IMR-90 (cell line): ENCODE data around the gene OSBP2. TPM values are rescaled to one million over a fixed set of nuclear protein-coding genes. Genes with fewer than 3 reads are reported as not detected.

Experiments used
- ATAC-seq: fragments of 200-7000 bp; cut with Tn5 transposase; 2 replicates; pipeline ENCODE4 v1.9.1; 2020; ENCODE audit warnings: low read depth, mild to moderate bottlenecking, moderate library complexity
- BruUV-seq: library from RNA; stranded (reverse); fragments of 400-500 nt; replicated peaks from 2 replicates; lab custom pipeline; 2021; lab: Mats Ljungman, UMichigan
- CTCF ChIA-PET: fragments of 300-600 bp; formaldehyde crosslinking; extraction: SDS; loops from one replicate; lab custom pipeline; 2021; ENCODE audit warnings: antibody characterized with exemption; lab: Yijun Ruan, JAX
- POLR2A ChIA-PET: fragments of 300-600 bp; sonication (Branson Sonifier 250); formaldehyde crosslinking; loops from one replicate; lab custom pipeline; 2022; ENCODE audit warnings: antibody characterized with exemption; ENCODE audit not compliant: unreplicated experiment; lab: Charles Lee
- DNase-seq: peaks from one replicate; pipeline ENCODE4 v3.0.0; 2013
- H2AFZ ChIP-seq: replicated peaks from 2 replicates; pipeline ENCODE3; 2013; ENCODE audit warnings: low read length, mild to moderate bottlenecking; ENCODE audit not compliant: poor library complexity
- H2AK5ac ChIP-seq: 2 replicates; pipeline ENCODE4 v1.6.1; 2013; ENCODE audit warnings: low read depth, low read length, inconsistent platforms
- H2AK9ac ChIP-seq: replicated peaks from 2 replicates; pipeline ENCODE3; 2013; ENCODE audit warnings: mild to moderate bottlenecking, low read depth, low read length, moderate library complexity; ENCODE audit not compliant: poor library complexity
- H2BK120ac ChIP-seq: 2 replicates; pipeline ENCODE4 v1.6.1; 2013; ENCODE audit warnings: low read depth, low read length, inconsistent platforms
- H2BK15ac ChIP-seq: 3 replicates; pipeline ENCODE4 v1.6.1; 2013; ENCODE audit warnings: low read depth, low read length, inconsistent platforms
- H2BK20ac ChIP-seq: 2 replicates; pipeline ENCODE4 v1.6.1; 2013; ENCODE audit warnings: low read depth, mild to moderate bottlenecking, inconsistent platforms, low read length, moderate library complexity
- H2BK5ac ChIP-seq: 2 replicates; pipeline ENCODE4 v1.6.1; 2013; ENCODE audit warnings: mild to moderate bottlenecking, low read depth, low read length, inconsistent platforms; ENCODE audit not compliant: poor library complexity, severe bottlenecking
- H3K14ac ChIP-seq: replicated peaks from 2 replicates; pipeline ENCODE4 v1.6.1; 2013; ENCODE audit warnings: low read depth, low read length, inconsistent platforms
- H3K18ac ChIP-seq: 2 replicates; pipeline ENCODE4 v1.6.1; 2013; ENCODE audit warnings: low read depth, low read length, control low read depth
- H3K23ac ChIP-seq: 2 replicates; pipeline ENCODE4 v1.6.1; 2013; ENCODE audit warnings: low read depth, low read length, inconsistent platforms
- H3K27ac ChIP-seq: 2 replicates; pipeline ENCODE4 v1.5.1; 2013; ENCODE audit warnings: mild to moderate bottlenecking, control low read depth, low read length; ENCODE audit not compliant: insufficient read depth
- H3K27me3 ChIP-seq: 2 replicates; pipeline ENCODE4 v1.6.1; 2013; ENCODE audit warnings: low read length; ENCODE audit not compliant: control insufficient read depth, insufficient read depth
- H3K36me3 ChIP-seq: 2 replicates; pipeline ENCODE4 v1.6.1; 2013; ENCODE audit warnings: low read length, mixed read lengths; ENCODE audit not compliant: control insufficient read depth, insufficient read depth
- H3K4ac ChIP-seq: 2 replicates; pipeline ENCODE4 v1.6.1; 2013; ENCODE audit warnings: low read depth, low read length, inconsistent platforms
- H3K4me1 ChIP-seq: 2 replicates; pipeline ENCODE4 v1.6.1; 2013; ENCODE audit warnings: low read length, mixed read lengths; ENCODE audit not compliant: control insufficient read depth, insufficient read depth
- H3K4me2 ChIP-seq: 2 replicates; pipeline ENCODE4 v1.6.1; 2013; ENCODE audit warnings: low read depth, mild to moderate bottlenecking, control low read depth, low read length, moderate library complexity
- H3K4me3 ChIP-seq: 2 replicates; pipeline ENCODE4 v1.5.1; 2013; ENCODE audit warnings: low read depth, mild to moderate bottlenecking, control low read depth, low read length, moderate library complexity; ENCODE audit not compliant: insufficient read depth
- H3K56ac ChIP-seq: 2 replicates; pipeline ENCODE4 v1.6.1; 2013; ENCODE audit warnings: low read length, inconsistent platforms; ENCODE audit not compliant: insufficient read depth; ENCODE audit errors: extremely low read depth
- H3K79me1 ChIP-seq, 2 experiments: 2 replicates each; pipeline ENCODE4 v1.6.1; 2013; ENCODE audit warnings: low read length in 2 of 2, inconsistent platforms in 1 of 2, low read depth in 1 of 2
- H3K9ac ChIP-seq: 2 replicates; pipeline ENCODE4 v1.6.1; 2013; ENCODE audit warnings: low read depth, low read length, control low read depth
- H3K9me1 ChIP-seq: 2 replicates; pipeline ENCODE4 v1.6.1; 2013; ENCODE audit warnings: low read length, inconsistent platforms; ENCODE audit not compliant: insufficient read depth
- H3K9me3 ChIP-seq: 2 replicates; pipeline ENCODE4 v1.6.1; 2013; ENCODE audit warnings: low read length; ENCODE audit not compliant: control insufficient read depth, insufficient read depth
- H4K20me1 ChIP-seq: 2 replicates; pipeline ENCODE4 v1.6.1; 2013; ENCODE audit warnings: low read length, inconsistent platforms; ENCODE audit not compliant: insufficient read depth
- H4K5ac ChIP-seq: 2 replicates; pipeline ENCODE4 v1.6.1; 2013; ENCODE audit warnings: mild to moderate bottlenecking, low read depth, low read length, control low read depth
- H4K8ac ChIP-seq, 2 experiments: 2 replicates each; pipeline ENCODE4 v1.6.1; 2013; ENCODE audit warnings: low read depth in 2 of 2, low read length in 2 of 2, control low read depth in 1 of 2, inconsistent platforms in 1 of 2
- H4K91ac ChIP-seq: 2 replicates; pipeline ENCODE4 v1.6.1; 2013; ENCODE audit warnings: low read depth, low read length, inconsistent platforms; ENCODE audit not compliant: insufficient read depth
- BHLHE40 ChIP-seq: fragments of 150-350 bp; IDR thresholded peaks from 2 replicates; pipeline ENCODE4 v1.6.1; 2016; ENCODE audit warnings: mild to moderate bottlenecking, low read depth, low read length
- CEBPB ChIP-seq: IDR thresholded peaks from 2 replicates; pipeline ENCODE4 v1.6.1; 2012; ENCODE audit warnings: low read depth, low read length, improper control_type of control experiment
- CHD1 ChIP-seq: IDR thresholded peaks from 2 replicates; pipeline ENCODE4 v1.6.1; 2012; ENCODE audit warnings: low read depth, low read length, improper control_type of control experiment
- CTCF ChIP-seq: conservative IDR thresholded peaks from 2 replicates; pipeline ENCODE4 v1.5.1; 2012; ENCODE audit warnings: mild to moderate bottlenecking, low read depth, low read length, improper control_type of control experiment
- ELK1 ChIP-seq: fragments of 150-350 bp; IDR thresholded peaks from 2 replicates; pipeline ENCODE4 v1.6.1; 2016; ENCODE audit warnings: low read depth, mild to moderate bottlenecking, low read length, moderate library complexity, borderline replicate concordance
- FOS ChIP-seq: fragments of 150-350 bp; IDR thresholded peaks from 2 replicates; pipeline ENCODE4 v1.6.1; 2016; ENCODE audit warnings: low read depth, low read length
- MAFK ChIP-seq: IDR thresholded peaks from 2 replicates; pipeline ENCODE4 v1.6.1; 2012; ENCODE audit warnings: low read depth, low read length, improper control_type of control experiment
- MAZ ChIP-seq: IDR thresholded peaks from 2 replicates; pipeline ENCODE4 v1.6.1; 2012; ENCODE audit warnings: low read depth, mild to moderate bottlenecking, low read length, improper control_type of control experiment, moderate library complexity, borderline replicate concordance
- MXI1 ChIP-seq: IDR thresholded peaks from 2 replicates; pipeline ENCODE4 v1.6.1; 2012; ENCODE audit warnings: low read depth, mild to moderate bottlenecking, low read length, moderate library complexity, borderline replicate concordance
- NFE2L2 ChIP-seq: fragments of 150-350 bp; IDR thresholded peaks from 2 replicates; pipeline ENCODE4 v1.6.1; 2016; ENCODE audit warnings: low read depth, mild to moderate bottlenecking, low read length
- POLR2A ChIP-seq: IDR thresholded peaks from 2 replicates; pipeline ENCODE4 v1.6.1; 2012; ENCODE audit warnings: mild to moderate bottlenecking, low read depth, low read length
- RAD21 ChIP-seq: IDR thresholded peaks from 2 replicates; pipeline ENCODE4 v1.6.1; 2012; ENCODE audit warnings: low read length, improper control_type of control experiment
- RCOR1 ChIP-seq: IDR thresholded peaks from 2 replicates; pipeline ENCODE4 v1.6.1; 2012; ENCODE audit warnings: mild to moderate bottlenecking, low read length, improper control_type of control experiment; ENCODE audit not compliant: insufficient replicate concordance
- RFX5 ChIP-seq: IDR thresholded peaks from 2 replicates; pipeline ENCODE4 v1.8.0; 2012; ENCODE audit warnings: low read depth, mild to moderate bottlenecking, low read length, moderate library complexity
- SMC3 ChIP-seq: fragments of 150-350 bp; IDR thresholded peaks from 2 replicates; pipeline ENCODE4 v1.6.1; 2016; ENCODE audit warnings: low read depth, mild to moderate bottlenecking, antibody characterized with exemption, low read length, moderate library complexity
- USF2 ChIP-seq: fragments of 150-350 bp; IDR thresholded peaks from 2 replicates; pipeline ENCODE4 v1.6.1; 2017; ENCODE audit warnings: mild to moderate bottlenecking, antibody characterized with exemption, low read length, low read depth
- WGBS, 2 experiments: methylation state at CpG; one replicate each; pipeline versions ENCODE4 v1.1.5 to v1.1.7; 2013; ENCODE audit warnings: missing lambda C conversion rate in 2 of 2; ENCODE audit not compliant: insufficient read length in 1 of 2; ENCODE audit errors: extremely low coverage in 2 of 2; 5-methylcytosine and 5-hydroxymethylcytosine counted together
- dilution Hi-C: fragments of 300-500 bp; cut with HindIII; formaldehyde crosslinking; loops from one replicate; pipeline ENCODE4 v1.14.3; 2018; ENCODE audit warnings: low sequenced_read_pairs; ENCODE audit not compliant: unreplicated experiment
- in situ Hi-C: fragments of 300-500 bp; cut with MboI; formaldehyde crosslinking; loops from 3 replicates; pipeline ENCODE4 v1.14.3; 2019; ENCODE audit warnings: low sequenced_read_pairs, inconsistent platforms, mixed read lengths
- intact Hi-C: fragments of 100-400 bp; cut with micrococcal nuclease; formaldehyde crosslinking; loops from 2 replicates; pipeline ENCODE4 v1.10.0; 2022
- polyA plus RNA-seq, 3 experiments: library from polyadenylated mRNA; depleted of rRNA; stranded (reverse); fragments of >200 nt; gene quantifications; 2 replicates each; pipeline ENCODE4 v1.2.3, GENCODE V29; 2012; ENCODE audit warnings: low replicate concordance in 1 of 3
- total RNA-seq: library from RNA; depleted of rRNA; stranded (reverse); fragments of >200 nt; gene quantifications from 2 replicates; pipeline ENCODE4 v1.2.3, GENCODE V29; 2012

The OSBP2 gene
- total and polyA plus RNA-seq, 2 of the 4 experiments (the other 2 are of a cell fraction), result 1.8 to 2.2 TPM

GRCh38 chr22:30744224-30744623 lies 49.5 kb downstream of the OSBP2 start:
- ATAC-seq (no peak), DNase-seq (no peak)
- Histone ChIP-seq H3K56ac (no peak overlapping the region), H3K27ac (no peak overlapping the region), H2BK120ac (no peak overlapping the region), H3K23ac (no peak overlapping the region), H3K9ac (no peak overlapping the region), H2AFZ (no peak overlapping the region), H4K8ac (no peak overlapping the region), H3K4me2 (no peak overlapping the region), H3K18ac (no peak overlapping the region), H3K14ac (no peak overlapping the region), H3K36me3 (no peaks in the 10 kb centered on the region), H3K4me1 (peaks cover 4% of the 10 kb centered on the region), H3K27me3 (no peaks in the 10 kb centered on the region), H2BK5ac (no peak overlapping the region), H2AK5ac (no peak overlapping the region), H4K20me1 (no peaks in the 10 kb centered on the region), H3K79me1 (no peaks in the 10 kb centered on the region), H4K91ac (no peak overlapping the region), H4K5ac (no peak overlapping the region), H3K9me3 (no peaks in the 10 kb centered on the region), H3K9me1 (no peaks in the 10 kb centered on the region), H2AK9ac (no peak overlapping the region), H2BK15ac (no peak overlapping the region), H3K4ac (no peak overlapping the region), H3K4me3 (no peak overlapping the region), H2BK20ac (no peak overlapping the region)
- ChIA-PET POLR2A (no interaction called here), CTCF (interaction anchor here (1.1 kb wide), 1 partner anchor 14 kb away, joined by 4 read pairs; no protein-coding TSS in a partner anchor)
- no peak for TF ChIP-seq MXI1
- TF ChIP-seq RAD21, result no peak
- TF ChIP-seq NFE2L2, result no peak
- TF ChIP-seq MAFK, result no peak
- TF ChIP-seq BHLHE40, result no peak
- TF ChIP-seq MAZ, result no peak
- TF ChIP-seq CEBPB, result no peak
- no peak for TF ChIP-seq RCOR1
- TF ChIP-seq SMC3, result no peak
- TF ChIP-seq ELK1, result no peak
- no peak for TF ChIP-seq POLR2A
- TF ChIP-seq CTCF, result no peak
- TF ChIP-seq CHD1, result no peak
- TF ChIP-seq USF2, result no peak
- no peak for TF ChIP-seq FOS
- no peak for TF ChIP-seq RFX5
- in situ Hi-C loops, result no loop called here
- WGBS, 2 experiments, result 83% methylated on average over 1 of the region's 3 CpGs; no CpG with 5 or more reads in 1 of the 2 experiments
- intact Hi-C loops, result no loop called here
- dilution Hi-C loops, result no loop called here
- no TSS peak for BruUV-seq
